IMR-90 (cell line): ENCODE measurements around the gene CCDC88C. TPM values are rescaled to one million over a fixed set of nuclear protein-coding genes. Genes with fewer than 3 reads are reported as not detected.

Experiments
- ATAC-seq: fragments of 200-7000 bp; cut with Tn5 transposase; 2 replicates; pipeline ENCODE4 v1.9.1; 2020; ENCODE audit warnings: low read depth, mild to moderate bottlenecking, moderate library complexity
- BruUV-seq: library from RNA; stranded (reverse); fragments of 400-500 nt; replicated peaks from 2 replicates; lab custom pipeline; 2021; lab: Mats Ljungman, UMichigan
- CTCF ChIA-PET: fragments of 300-600 bp; formaldehyde crosslinking; extraction: SDS; loops from one replicate; lab custom pipeline; 2021; ENCODE audit warnings: antibody characterized with exemption; lab: Yijun Ruan, JAX
- POLR2A ChIA-PET: fragments of 300-600 bp; sonication (Branson Sonifier 250); formaldehyde crosslinking; loops from one replicate; lab custom pipeline; 2022; ENCODE audit warnings: antibody characterized with exemption; ENCODE audit not compliant: unreplicated experiment; lab: Charles Lee
- DNase-seq: peaks from one replicate; pipeline ENCODE4 v3.0.0; 2013
- H2AFZ ChIP-seq: replicated peaks from 2 replicates; pipeline ENCODE3; 2013; ENCODE audit warnings: low read length, mild to moderate bottlenecking; ENCODE audit not compliant: poor library complexity
- H2AK5ac ChIP-seq: 2 replicates; pipeline ENCODE4 v1.6.1; 2013; ENCODE audit warnings: low read depth, low read length, inconsistent platforms
- H2AK9ac ChIP-seq: replicated peaks from 2 replicates; pipeline ENCODE3; 2013; ENCODE audit warnings: mild to moderate bottlenecking, low read depth, low read length, moderate library complexity; ENCODE audit not compliant: poor library complexity
- H2BK120ac ChIP-seq: 2 replicates; pipeline ENCODE4 v1.6.1; 2013; ENCODE audit warnings: low read depth, low read length, inconsistent platforms
- H2BK15ac ChIP-seq: 3 replicates; pipeline ENCODE4 v1.6.1; 2013; ENCODE audit warnings: low read depth, low read length, inconsistent platforms
- H2BK20ac ChIP-seq: 2 replicates; pipeline ENCODE4 v1.6.1; 2013; ENCODE audit warnings: low read depth, mild to moderate bottlenecking, inconsistent platforms, low read length, moderate library complexity
- H2BK5ac ChIP-seq: 2 replicates; pipeline ENCODE4 v1.6.1; 2013; ENCODE audit warnings: mild to moderate bottlenecking, low read depth, low read length, inconsistent platforms; ENCODE audit not compliant: poor library complexity, severe bottlenecking
- H3K14ac ChIP-seq: replicated peaks from 2 replicates; pipeline ENCODE4 v1.6.1; 2013; ENCODE audit warnings: low read depth, low read length, inconsistent platforms
- H3K18ac ChIP-seq: 2 replicates; pipeline ENCODE4 v1.6.1; 2013; ENCODE audit warnings: low read depth, low read length, control low read depth
- H3K23ac ChIP-seq: 2 replicates; pipeline ENCODE4 v1.6.1; 2013; ENCODE audit warnings: low read depth, low read length, inconsistent platforms
- H3K27ac ChIP-seq: 2 replicates; pipeline ENCODE4 v1.5.1; 2013; ENCODE audit warnings: mild to moderate bottlenecking, control low read depth, low read length; ENCODE audit not compliant: insufficient read depth
- H3K27me3 ChIP-seq: 2 replicates; pipeline ENCODE4 v1.6.1; 2013; ENCODE audit warnings: low read length; ENCODE audit not compliant: control insufficient read depth, insufficient read depth
- H3K36me3 ChIP-seq: 2 replicates; pipeline ENCODE4 v1.6.1; 2013; ENCODE audit warnings: low read length, mixed read lengths; ENCODE audit not compliant: control insufficient read depth, insufficient read depth
- H3K4ac ChIP-seq: 2 replicates; pipeline ENCODE4 v1.6.1; 2013; ENCODE audit warnings: low read depth, low read length, inconsistent platforms
- H3K4me1 ChIP-seq: 2 replicates; pipeline ENCODE4 v1.6.1; 2013; ENCODE audit warnings: low read length, mixed read lengths; ENCODE audit not compliant: control insufficient read depth, insufficient read depth
- H3K4me2 ChIP-seq: 2 replicates; pipeline ENCODE4 v1.6.1; 2013; ENCODE audit warnings: low read depth, mild to moderate bottlenecking, control low read depth, low read length, moderate library complexity
- H3K4me3 ChIP-seq: 2 replicates; pipeline ENCODE4 v1.5.1; 2013; ENCODE audit warnings: low read depth, mild to moderate bottlenecking, control low read depth, low read length, moderate library complexity; ENCODE audit not compliant: insufficient read depth
- H3K56ac ChIP-seq: 2 replicates; pipeline ENCODE4 v1.6.1; 2013; ENCODE audit warnings: low read length, inconsistent platforms; ENCODE audit not compliant: insufficient read depth; ENCODE audit errors: extremely low read depth
- H3K79me1 ChIP-seq, 2 experiments: 2 replicates each; pipeline ENCODE4 v1.6.1; 2013; ENCODE audit warnings: low read length in 2 of 2, inconsistent platforms in 1 of 2, low read depth in 1 of 2
- H3K9ac ChIP-seq: 2 replicates; pipeline ENCODE4 v1.6.1; 2013; ENCODE audit warnings: low read depth, low read length, control low read depth
- H3K9me1 ChIP-seq: 2 replicates; pipeline ENCODE4 v1.6.1; 2013; ENCODE audit warnings: low read length, inconsistent platforms; ENCODE audit not compliant: insufficient read depth
- H3K9me3 ChIP-seq: 2 replicates; pipeline ENCODE4 v1.6.1; 2013; ENCODE audit warnings: low read length; ENCODE audit not compliant: control insufficient read depth, insufficient read depth
- H4K20me1 ChIP-seq: 2 replicates; pipeline ENCODE4 v1.6.1; 2013; ENCODE audit warnings: low read length, inconsistent platforms; ENCODE audit not compliant: insufficient read depth
- H4K5ac ChIP-seq: 2 replicates; pipeline ENCODE4 v1.6.1; 2013; ENCODE audit warnings: mild to moderate bottlenecking, low read depth, low read length, control low read depth
- H4K8ac ChIP-seq, 2 experiments: 2 replicates each; pipeline ENCODE4 v1.6.1; 2013; ENCODE audit warnings: low read depth in 2 of 2, low read length in 2 of 2, control low read depth in 1 of 2, inconsistent platforms in 1 of 2
- H4K91ac ChIP-seq: 2 replicates; pipeline ENCODE4 v1.6.1; 2013; ENCODE audit warnings: low read depth, low read length, inconsistent platforms; ENCODE audit not compliant: insufficient read depth
- ELK1 ChIP-seq: fragments of 150-350 bp; IDR thresholded peaks from 2 replicates; pipeline ENCODE4 v1.6.1; 2016; ENCODE audit warnings: low read depth, mild to moderate bottlenecking, low read length, moderate library complexity, borderline replicate concordance
- FOS ChIP-seq: fragments of 150-350 bp; IDR thresholded peaks from 2 replicates; pipeline ENCODE4 v1.6.1; 2016; ENCODE audit warnings: low read depth, low read length
- RAD21 ChIP-seq: IDR thresholded peaks from 2 replicates; pipeline ENCODE4 v1.6.1; 2012; ENCODE audit warnings: low read length, improper control_type of control experiment
- RCOR1 ChIP-seq: IDR thresholded peaks from 2 replicates; pipeline ENCODE4 v1.6.1; 2012; ENCODE audit warnings: mild to moderate bottlenecking, low read length, improper control_type of control experiment; ENCODE audit not compliant: insufficient replicate concordance
- SMC3 ChIP-seq: fragments of 150-350 bp; IDR thresholded peaks from 2 replicates; pipeline ENCODE4 v1.6.1; 2016; ENCODE audit warnings: low read depth, mild to moderate bottlenecking, antibody characterized with exemption, low read length, moderate library complexity
- USF2 ChIP-seq: fragments of 150-350 bp; IDR thresholded peaks from 2 replicates; pipeline ENCODE4 v1.6.1; 2017; ENCODE audit warnings: mild to moderate bottlenecking, antibody characterized with exemption, low read length, low read depth
- WGBS, 2 experiments: methylation state at CpG; one replicate each; pipeline versions ENCODE4 v1.1.5 to v1.1.7; 2013; ENCODE audit warnings: missing lambda C conversion rate in 2 of 2; ENCODE audit not compliant: insufficient read length in 1 of 2; ENCODE audit errors: extremely low coverage in 2 of 2; 5-methylcytosine and 5-hydroxymethylcytosine counted together
- dilution Hi-C: fragments of 300-500 bp; cut with HindIII; formaldehyde crosslinking; loops from one replicate; pipeline ENCODE4 v1.14.3; 2018; ENCODE audit warnings: low sequenced_read_pairs; ENCODE audit not compliant: unreplicated experiment
- in situ Hi-C: fragments of 300-500 bp; cut with MboI; formaldehyde crosslinking; loops from 3 replicates; pipeline ENCODE4 v1.14.3; 2019; ENCODE audit warnings: low sequenced_read_pairs, inconsistent platforms, mixed read lengths
- intact Hi-C: fragments of 100-400 bp; cut with micrococcal nuclease; formaldehyde crosslinking; loops from 2 replicates; pipeline ENCODE4 v1.10.0; 2022
- polyA plus RNA-seq, 3 experiments: library from polyadenylated mRNA; depleted of rRNA; stranded (reverse); fragments of >200 nt; gene quantifications; 2 replicates each; pipeline ENCODE4 v1.2.3, GENCODE V29; 2012; ENCODE audit warnings: low replicate concordance in 1 of 3
- total RNA-seq: library from RNA; depleted of rRNA; stranded (reverse); fragments of >200 nt; gene quantifications from 2 replicates; pipeline ENCODE4 v1.2.3, GENCODE V29; 2012

The CCDC88C gene
- total and polyA plus RNA-seq, 2 of the 4 experiments (the other 2 are of a cell fraction), result 0.17 to 0.18 TPM

- no peak for DNase-seq
- Histone ChIP-seq H2BK15ac (no peak overlapping the region), H3K4me2 (no peak overlapping the region), H3K4me1 (no peaks in the 10 kb centered on the region), H3K56ac (no peak overlapping the region), H2BK20ac (no peak overlapping the region), H3K36me3 (no peaks in the 10 kb centered on the region), H4K5ac (no peak overlapping the region), H4K20me1 (no peaks in the 10 kb centered on the region), H2AFZ (no peak overlapping the region), H2AK9ac (no peak overlapping the region), H3K27ac (no peak overlapping the region), H3K14ac (no peak overlapping the region), H3K9ac (no peak overlapping the region), H3K27me3 (peaks cover 11% of the 10 kb centered on the region), H2BK5ac (no peak overlapping the region), H3K79me1 (no peaks in the 10 kb centered on the region), H2BK120ac (no peak overlapping the region), H3K4ac (no peak overlapping the region), H2AK5ac (no peak overlapping the region), H3K9me3 (no peaks in the 10 kb centered on the region), H3K4me3 (no peak overlapping the region), H4K91ac (no peak overlapping the region), H4K8ac (no peak overlapping the region), H3K18ac (no peak overlapping the region), H3K23ac (no peak overlapping the region), H3K9me1 (no peaks in the 10 kb centered on the region)
- ChIA-PET CTCF (no interaction called here), POLR2A (interaction anchor here (0.5 kb wide), 1 partner anchor 196 kb away, joined by 17 read pairs; no protein-coding TSS in a partner anchor)
- intact Hi-C loops, result no loop called here
- in situ Hi-C loops, result no loop called here
- TF ChIP-seq USF2 (no peak), RAD21 (no peak), FOS (no peak), SMC3 (no peak), RCOR1 (no peak), ELK1 (no peak)
- BruUV-seq, result no TSS peak
- no peak for ATAC-seq
- 70% methylated on average over 6 of the region's 7 CpGs; no CpG with 5 or more reads in 1 of the 2 experiments for WGBS, 2 experiments
- dilution Hi-C loops, result no loop called here
Measured at GRCh38 chr14:91307652-91308051, 110.0 kb downstream of the CCDC88C start.
